B cell (primary cell): ENCODE data around the gene FAM174C. TPM values are rescaled to one million over a fixed set of nuclear protein-coding genes. Genes with fewer than 3 reads are reported as not detected.

Experiments
- ATAC-seq: fragments of 200-7000 bp; cut with Tn5 transposase; one replicate; pipeline ENCODE4 v1.10.0; 2021; ENCODE audit warnings: low read depth, mild to moderate bottlenecking, moderate number of reproducible peaks, moderate library complexity
- CTCF ChIA-PET: fragments of 350-600 bp; sonication (Branson Sonifier 250); formaldehyde crosslinking; loops from one replicate; lab custom pipeline; 2021; ENCODE audit warnings: antibody characterized with exemption, inconsistent platforms; lab: Charles Lee
- POLR2A ChIA-PET: fragments of 350-600 bp; sonication (Branson Sonifier 250); formaldehyde crosslinking; loops from one replicate; lab custom pipeline; 2021; ENCODE audit warnings: antibody characterized with exemption; lab: Charles Lee
- DNase-seq: peaks from one replicate; pipeline ENCODE4 v3.0.0; 2013
- H2AFZ ChIP-seq: 2 replicates; pipeline ENCODE4 v1.6.1; 2012; ENCODE audit warnings: mild to moderate bottlenecking, low read depth, low read length; ENCODE audit not compliant: insufficient read depth, poor library complexity, severe bottlenecking
- H3K27ac ChIP-seq, 2 donors: 1 replicate in 1 of 2; 2 replicates in 1 of 2; pipeline ENCODE4 v1.5.1; 2012 to 2013; ENCODE audit warnings: low read length in 2 of 2, mild to moderate bottlenecking in 2 of 2, moderate library complexity in 1 of 2
- H3K27me3 ChIP-seq, 4 experiments: fragments of 200-600 bp in 1 of 4; sonication (generic) in 1 of 4; replicated peaks in 1 of 4; 1 replicate in 2 of 4; 2 replicates in 2 of 4; pipeline versions ENCODE4 v1.6.1 to v1.7.0; 2013 to 2016; ENCODE audit warnings: low read length in 3 of 4, mild to moderate bottlenecking in 2 of 4, mixed read lengths in 1 of 4, moderate library complexity in 1 of 4; ENCODE audit not compliant: insufficient read depth in 4 of 4, control insufficient read depth in 3 of 4; ENCODE audit errors: control extremely low read depth in 1 of 4
- H3K36me3 ChIP-seq, 2 experiments: replicated peaks in 1 of 2; 1 replicate in 1 of 2; 2 replicates in 1 of 2; pipeline versions ENCODE4 v1.6.1 to v1.7.1; 2013; ENCODE audit warnings: low read length in 1 of 2; ENCODE audit not compliant: insufficient read depth in 2 of 2, control insufficient read depth in 1 of 2; ENCODE audit errors: control extremely low read depth in 1 of 2, extremely low read depth in 1 of 2
- H3K4me1 ChIP-seq, 2 donors: fragments of 200-600 bp in 1 of 2; sonication (generic) in 1 of 2; 1 replicate in 1 of 2; 2 replicates in 1 of 2; pipeline versions ENCODE4 v1.5.1 to v1.6.1; 2013 to 2017; ENCODE audit warnings: low read length in 2 of 2; ENCODE audit not compliant: control insufficient read depth in 2 of 2, insufficient read depth in 2 of 2
- H3K4me2 ChIP-seq: replicated peaks from 2 replicates; pipeline ENCODE3; 2012; ENCODE audit warnings: mild to moderate bottlenecking, low read depth, low read length; ENCODE audit not compliant: poor library complexity, severe bottlenecking
- H3K4me3 ChIP-seq, 5 experiments: fragments of 200-600 bp in 1 of 5; sonication (generic) in 1 of 5; 1 replicate in 3 of 5; 2 replicates in 2 of 5; pipeline versions ENCODE4 v1.5.1 to v1.7.0; 2011 to 2016; ENCODE audit warnings: low read length in 4 of 5, mild to moderate bottlenecking in 4 of 5, low read depth in 2 of 5, control low read depth in 1 of 5, moderate library complexity in 1 of 5; ENCODE audit not compliant: insufficient read depth in 1 of 5; ENCODE audit errors: control extremely low read depth in 1 of 5, extremely low read depth in 1 of 5
- H3K79me2 ChIP-seq: fragments of 200-600 bp; sonication (generic); one replicate; pipeline ENCODE4 v1.6.0; 2016; ENCODE audit warnings: low read length; ENCODE audit not compliant: control insufficient read depth, insufficient read depth
- H3K9ac ChIP-seq: fragments of 200-600 bp; sonication (generic); 2 replicates; pipeline ENCODE4 v1.6.1; 2017; ENCODE audit warnings: mild to moderate bottlenecking, low read length, moderate library complexity
- H3K9me3 ChIP-seq, 3 donors: one replicate each; pipeline versions ENCODE4 v1.6.1 to v1.7.1; 2013; ENCODE audit warnings: low read length in 2 of 3; ENCODE audit not compliant: control insufficient read depth in 2 of 3, insufficient read depth in 1 of 3; ENCODE audit errors: control extremely low read depth in 1 of 3
- H4K20me1 ChIP-seq: 2 replicates; pipeline ENCODE4 v1.6.0; 2012; ENCODE audit warnings: mild to moderate bottlenecking, low read length; ENCODE audit not compliant: insufficient read depth, control insufficient read depth, poor library complexity, severe bottlenecking
- H3K27ac Mint-ChIP-seq: one replicate; pipeline ENCODE4 v1.8.0; 2021; ENCODE audit warnings: mixed read lengths
- H3K27me3 Mint-ChIP-seq: one replicate; pipeline ENCODE4 v1.8.0; 2021; ENCODE audit warnings: mixed read lengths
- H3K4me1 Mint-ChIP-seq: one replicate; pipeline ENCODE4 v1.8.0; 2021; ENCODE audit warnings: mixed read lengths
- H3K4me3 Mint-ChIP-seq: one replicate; pipeline ENCODE4 v1.8.0; 2021; ENCODE audit warnings: mixed read lengths
- H3K9me3 Mint-ChIP-seq: one replicate; pipeline ENCODE4 v1.8.0; 2022; ENCODE audit warnings: mixed read lengths; ENCODE audit not compliant: insufficient read depth
- CTCF ChIP-seq: fragments of 200-600 bp; IDR thresholded peaks from one replicate; pipeline ENCODE4 v1.8.0; 2022; ENCODE audit warnings: antibody characterized with exemption, mild to moderate bottlenecking
- EZH2 ChIP-seq: IDR thresholded peaks from 2 replicates; pipeline ENCODE4 v1.6.1; 2012; ENCODE audit warnings: borderline replicate concordance, low read depth, mild to moderate bottlenecking, moderate library complexity, low read length; ENCODE audit not compliant: insufficient read depth, poor library complexity, severe bottlenecking
- WGBS: methylation state at CpG from one replicate; pipeline ENCODE4 v1.1.5; 2013; ENCODE audit warnings: missing lambda C conversion rate; ENCODE audit not compliant: insufficient coverage; 5-methylcytosine and 5-hydroxymethylcytosine counted together
- intact Hi-C: fragments of 100-400 bp; cut with micrococcal nuclease; formaldehyde crosslinking; loops from one replicate; pipeline ENCODE4 v1.10.0; 2022
- polyA plus RNA-seq: library from polyadenylated mRNA; depleted of rRNA; stranded (reverse); fragments of >200 nt; gene quantifications from 2 replicates; pipeline ENCODE4 v1.2.3, GENCODE V29; 2012
- total RNA-seq, 2 donors: library from RNA; stranded (reverse); fragments of 120-200 nt in 1 of 2; gene quantifications; 1 replicate in 1 of 2; 2 replicates in 1 of 2; pipeline versions ENCODE4 v1.2.3 to v1.2.4, GENCODE V29; 2013 to 2022

Gene FAM174C
- total and polyA plus RNA-seq, 2 donors (not counting 1 experiment from before 2014, with no cell fraction given) = 41.1 to 70.6 TPM

- ATAC-seq (peak; percentile 70), DNase-seq (peak; percentile 94)
- TF ChIP-seq EZH2 (no peak), CTCF (no peak)
- CTCF ChIA-PET = interaction anchor here (0.6 to 8.0 kb wide), 10 partner anchors 18 to 257 kb away, joined by 3 to 658 read pairs (median 3); partner anchors contain the start of genes CIRBP, FAM174C and WDR18
- Histone ChIP-seq H3K27ac (peak within 1 kb of the TSS; percentile 24 to 65), H3K9ac (peak within 1 kb of the TSS; percentile 80), H3K4me1 (peaks cover 44 to 70% of the 10 kb centered on the region in 2 donors), H3K4me3 (peak within 1 kb of the TSS; percentile 28 to 92 (median 57)), H3K79me2 (peaks cover 23% of the 10 kb centered on the region), H3K27me3 (peaks cover 0 to 11% (median 4%) of the 10 kb centered on the region in 4 experiments), H2AFZ (peak within 1 kb of the TSS; percentile 76), H3K36me3 (peaks cover 0 to 4% of the 10 kb centered on the region in 2 experiments), H3K4me2 (peak within 1 kb of the TSS; percentile 99), H4K20me1 (peaks cover 17% of the 10 kb centered on the region), H3K9me3 (no peaks in the 10 kb centered on the region)
- peaks cover 40% of the 10 kb centered on the region for H3K4me1 Mint-ChIP-seq
- POLR2A ChIA-PET = interaction anchor here (0.6 to 7.8 kb wide), 4 partner anchors 23 to 448 kb away, joined by 3 to 402 read pairs (median 6); partner anchors contain the start of genes ARHGAP45 and CIRBP
- H3K27ac Mint-ChIP-seq = peak within 1 kb of the TSS; percentile 85
- H3K4me3 Mint-ChIP-seq = peak within 1 kb of the TSS; percentile 88
- under 1% methylated on average over 79 of the region's 79 CpGs for WGBS
- H3K9me3 Mint-ChIP-seq = no peaks in the 10 kb centered on the region
- peaks cover 8% of the 10 kb centered on the region for H3K27me3 Mint-ChIP-seq
- intact Hi-C loops = loop anchor here (1.0 to 10.0 kb wide), 8 partner anchors 109 to 1943 kb away; partner anchors contain the start of genes CNN2, GPX4, NCLN and RNU6-2
These were observed 33.8 kb upstream of the FAM174C start, which contains the start of gene ATP5F1D for GRCh38 chr19:1241417-1242095. Gene ATP5F1D (plus strand): TSS chr19:1241751. CDS start chr19:1241851, 100 bp downstream.
